H1 (cell line): ENCODE data around the gene IL36B. TPM values are rescaled to one million over a fixed set of nuclear protein-coding genes. Genes with fewer than 3 reads are reported as not detected.
"Not testable (repeated sequence)": the region's sequence is repeated elsewhere in the genome, so short reads cannot be mapped to it uniquely, and the experiment has no call there.

Experiments used
- CTCF ChIA-PET: fragments of 300-600 bp; sonication (Branson Sonifier 250); formaldehyde crosslinking; loops from one replicate; lab custom pipeline; 2021; ENCODE audit not compliant: partially characterized antibody; lab: Charles Lee
- POLR2A ChIA-PET: fragments of 300-600 bp; sonication (Branson Sonifier 250); formaldehyde crosslinking; loops from one replicate; lab custom pipeline; 2021; ENCODE audit warnings: inconsistent platforms; ENCODE audit not compliant: partially characterized antibody; lab: Charles Lee
- DNase-seq, 2 experiments: peaks; one replicate each; pipeline versions ENCODE4 v3.0.0 to v3.0.0-alpha.2; 2010 to 2022; ENCODE audit warnings: low spot score in 2 of 2, low read depth in 1 of 2, mixed read lengths in 1 of 2
- FAIRE-seq: peaks from 2 replicates; lab custom pipeline; 2011; peaks lifted over from hg19 to GRCh38; lab: Jason Lieb, UNC
- H2AFZ ChIP-seq: 2 replicates; pipeline ENCODE4 v1.8.1; 2012; ENCODE audit warnings: low read length, inconsistent platforms
- H2AK5ac ChIP-seq: 2 replicates; pipeline ENCODE4 v1.6.1; 2013; ENCODE audit warnings: low read depth, low read length
- H2BK120ac ChIP-seq: replicated peaks from 2 replicates; pipeline ENCODE3; 2013; ENCODE audit warnings: low read depth, low read length, inconsistent platforms
- H2BK12ac ChIP-seq: 2 replicates; pipeline ENCODE4 v1.6.1; 2013; ENCODE audit warnings: low read depth, low read length
- H2BK15ac ChIP-seq: 2 replicates; pipeline ENCODE4 v1.6.1; 2013; ENCODE audit warnings: low read length
- H2BK20ac ChIP-seq: 2 replicates; pipeline ENCODE4 v1.6.1; 2013; ENCODE audit warnings: low read length
- H2BK5ac ChIP-seq: 2 replicates; pipeline ENCODE4 v1.6.1; 2013; ENCODE audit warnings: low read depth, low read length
- H3K14ac ChIP-seq: 2 replicates; pipeline ENCODE4 v1.6.1; 2013; ENCODE audit warnings: inconsistent platforms; ENCODE audit not compliant: insufficient read length
- H3K18ac ChIP-seq: 2 replicates; pipeline ENCODE4 v1.6.1; 2013; ENCODE audit warnings: low read length; ENCODE audit errors: extremely low read depth
- H3K23ac ChIP-seq: 2 replicates; pipeline ENCODE4 v1.6.1; 2013; ENCODE audit warnings: inconsistent platforms; ENCODE audit not compliant: insufficient read length
- H3K23me2 ChIP-seq: 2 replicates; pipeline ENCODE4 v1.6.1; 2013; ENCODE audit warnings: low read depth, low read length
- H3K27ac ChIP-seq: 2 replicates; pipeline ENCODE4 v1.6.1; 2011; ENCODE audit warnings: low read depth, low read length, inconsistent platforms
- H3K27me3 ChIP-seq, 4 experiments: replicated peaks in 1 of 4; 1 replicate in 1 of 4; 2 replicates in 3 of 4; pipeline versions ENCODE4 v1.6.1 to v1.8.1; 2011 to 2013; ENCODE audit warnings: low read length in 3 of 4, mild to moderate bottlenecking in 3 of 4, inconsistent platforms in 2 of 4, mixed read lengths in 2 of 4, moderate library complexity in 1 of 4; ENCODE audit not compliant: control insufficient read depth in 3 of 4, insufficient read depth in 3 of 4; ENCODE audit errors: extremely low read depth in 1 of 4
- H3K36me3 ChIP-seq, 4 experiments: 2 replicates each; pipeline versions ENCODE4 v1.6.1 to v1.8.1; 2011 to 2013; ENCODE audit warnings: mild to moderate bottlenecking in 4 of 4, low read length in 3 of 4, moderate library complexity in 2 of 4, control low read depth in 1 of 4, inconsistent platforms in 1 of 4; ENCODE audit not compliant: insufficient read depth in 4 of 4, control insufficient read depth in 2 of 4
- H3K4ac ChIP-seq: replicated peaks from 2 replicates; pipeline ENCODE3; 2013; ENCODE audit warnings: low read length, low read depth, mixed read lengths, inconsistent platforms; ENCODE audit not compliant: insufficient read length
- H3K4me1 ChIP-seq, 4 experiments: replicated peaks in 1 of 4; 1 replicate in 1 of 4; 2 replicates in 3 of 4; pipeline versions ENCODE4 v1.6.1 to v1.8.1; 2011 to 2013; ENCODE audit warnings: low read length in 3 of 4, inconsistent platforms in 2 of 4, mixed read lengths in 1 of 4; ENCODE audit not compliant: insufficient read depth in 4 of 4, control insufficient read depth in 3 of 4
- H3K4me2 ChIP-seq, 2 experiments: 2 replicates each; pipeline versions ENCODE4 v1.6.1 to v1.8.1; 2011 to 2013; ENCODE audit warnings: low read depth in 2 of 2, low read length in 2 of 2, control low read depth in 1 of 2, inconsistent platforms in 1 of 2, mild to moderate bottlenecking in 1 of 2; ENCODE audit not compliant: insufficient read depth in 1 of 2
- H3K4me3 ChIP-seq, 4 experiments: fragments of 200-600, 300-600 bp in 1 of 4; sonication (generic), shearing (Covaris generic), sonication (Bioruptor Twin) in 1 of 4; 2 replicates each; pipeline versions ENCODE4 v1.5.1 to v1.8.1; 2011 to 2016; ENCODE audit warnings: low read length in 4 of 4, low read depth in 3 of 4, control low read depth in 2 of 4, inconsistent platforms in 2 of 4, mild to moderate bottlenecking in 2 of 4, mixed read lengths in 1 of 4, moderate library complexity in 1 of 4; ENCODE audit not compliant: insufficient read depth in 2 of 4; ENCODE audit errors: extremely low read depth in 1 of 4
- H3K56ac ChIP-seq: replicated peaks from 2 replicates; pipeline ENCODE3; 2013; ENCODE audit warnings: low read depth, mild to moderate bottlenecking, mixed read lengths, low read length, inconsistent platforms; ENCODE audit not compliant: insufficient read length
- H3K79me1 ChIP-seq: 2 replicates; pipeline ENCODE4 v1.6.1; 2013; ENCODE audit warnings: low read depth, low read length, control low read depth
- H3K79me2 ChIP-seq, 2 experiments: 2 replicates each; pipeline versions ENCODE4 v1.6.1 to v1.8.1; 2012 to 2013; ENCODE audit warnings: low read length in 2 of 2, mild to moderate bottlenecking in 2 of 2, inconsistent platforms in 1 of 2; ENCODE audit not compliant: insufficient read depth in 2 of 2, control insufficient read depth in 1 of 2
- H3K9ac ChIP-seq, 4 experiments: replicated peaks in 1 of 4; 1 replicate in 1 of 4; 2 replicates in 3 of 4; pipeline versions ENCODE4 v1.6.1 to v1.8.1; 2011 to 2013; ENCODE audit warnings: low read depth in 3 of 4, low read length in 3 of 4, control low read depth in 2 of 4, mild to moderate bottlenecking in 2 of 4, moderate library complexity in 2 of 4, inconsistent platforms in 1 of 4; ENCODE audit errors: extremely low read depth in 1 of 4
- H3K9me3 ChIP-seq, 2 experiments: 2 replicates each; pipeline versions ENCODE4 v1.6.1 to v1.8.1; 2012 to 2013; ENCODE audit warnings: mild to moderate bottlenecking in 2 of 2, moderate library complexity in 2 of 2, control low read depth in 1 of 2, inconsistent platforms in 1 of 2, low read depth in 1 of 2, low read length in 1 of 2, mixed read lengths in 1 of 2; ENCODE audit not compliant: insufficient read depth in 2 of 2
- H4K20me1 ChIP-seq, 2 experiments: replicated peaks in 1 of 2; 2 replicates each; pipeline versions ENCODE3 to v1.8.1; 2011 to 2013; ENCODE audit warnings: inconsistent platforms in 2 of 2, low read length in 2 of 2, mild to moderate bottlenecking in 1 of 2; ENCODE audit not compliant: insufficient read depth in 2 of 2, control insufficient read depth in 1 of 2
- H4K5ac ChIP-seq: 2 replicates; pipeline ENCODE4 v1.6.1; 2013; ENCODE audit warnings: low read length, low read depth, mixed read lengths, inconsistent platforms; ENCODE audit not compliant: insufficient read length
- H4K8ac ChIP-seq: 2 replicates; pipeline ENCODE4 v1.8.0; 2013; ENCODE audit warnings: mild to moderate bottlenecking, moderate library complexity, low read length, inconsistent platforms; ENCODE audit not compliant: insufficient read depth; ENCODE audit errors: extremely low read depth
- H4K91ac ChIP-seq: replicated peaks from 2 replicates; pipeline ENCODE3; 2013; ENCODE audit warnings: low read length, mixed read lengths, inconsistent platforms; ENCODE audit not compliant: insufficient read length
- EP300 ChIP-seq, 2 experiments: IDR thresholded peaks; 1 replicate in 1 of 2; 2 replicates in 1 of 2; pipeline ENCODE4 v1.6.1; 2011 to 2012; ENCODE audit warnings: low read depth in 2 of 2, low read length in 2 of 2, mild to moderate bottlenecking in 2 of 2, borderline replicate concordance in 1 of 2, inconsistent platforms in 1 of 2, moderate library complexity in 1 of 2
- POU5F1 ChIP-seq: IDR thresholded peaks from 2 replicates; pipeline ENCODE4 v1.6.1; 2011; ENCODE audit warnings: low read depth, mild to moderate bottlenecking, low read length, moderate library complexity
- SIX5 ChIP-seq: IDR thresholded peaks from 2 replicates; pipeline ENCODE4 v1.6.1; 2011; ENCODE audit warnings: mild to moderate bottlenecking, low read depth, low read length
- WGBS, 2 experiments: shearing (Covaris generic) in 1 of 2; methylation state at CpG; one replicate each; pipeline versions ENCODE4 v1.1.6 to v1.1.7; 2013 to 2015; ENCODE audit warnings: low lambda C conversion rate in 2 of 2, mixed read lengths in 2 of 2, inconsistent platforms in 1 of 2, low coverage in 1 of 2, missing lambda C conversion rate in 1 of 2; ENCODE audit not compliant: insufficient replicate concordance in 2 of 2, insufficient coverage in 1 of 2, insufficient read length in 1 of 2; ENCODE audit errors: extremely low coverage in 1 of 2, missing lambda C conversion rate in 1 of 2; 5-methylcytosine and 5-hydroxymethylcytosine counted together
- polyA plus RNA-seq, 7 experiments: library from polyadenylated mRNA; depleted of rRNA in 3 of 7; stranded (reverse) in 5 of 7; unstranded in 2 of 7; fragments of >200 nt in 5 of 7; fragments of 200-250 nt in 2 of 7; gene quantifications; 1 replicate in 5 of 7; 2 replicates in 1 of 7; 4 replicates in 1 of 7; pipeline versions ENCODE4 v1.2.1 to v1.2.3, GENCODE V29; 2011 to 2013; ENCODE audit warnings: missing spikeins in 2 of 7, mixed read lengths in 2 of 7
- total RNA-seq: library from RNA; stranded (reverse); fragmentation: NEBNext Ultra II Directional; extraction: Animal tissue kit (Norgen Biotek cat#: 25700); gene quantifications from 2 replicates; pipeline ENCODE4 v1.2.1, GENCODE V29; 2021

Gene IL36B
- total and polyA plus RNA-seq, 2 of the 8 experiments (the other 6 are each of a cell fraction or from before 2014, with no cell fraction given) = not detected

DNA sequence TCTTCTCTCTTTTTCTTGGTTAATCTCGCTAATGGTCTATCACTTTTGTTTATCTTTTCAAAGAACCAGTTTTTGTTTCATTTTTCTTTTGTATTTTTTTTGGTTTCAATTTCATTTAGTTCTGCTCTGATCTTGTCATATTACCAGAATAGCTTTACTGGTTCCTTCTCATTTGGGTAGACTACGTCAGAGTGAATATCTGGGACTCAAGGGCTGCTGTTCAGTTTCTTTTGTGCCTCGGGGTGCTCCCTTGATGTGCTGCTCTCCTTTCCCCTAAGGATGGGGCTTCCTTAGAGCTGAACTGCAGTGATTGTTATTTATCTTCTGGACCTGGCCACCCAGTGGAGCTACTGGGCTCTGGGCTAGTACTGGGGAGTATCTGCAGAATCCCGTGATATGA is 45.4 kb upstream of the IL36B start (continued):
- no peak for TF ChIP-seq SIX5
- TF ChIP-seq EP300 (IDR thresholded peaks at IDR 0.05; ENCODE audit: borderline replicate concordance in 1 of 2, low read depth in 2 of 2, low read length in 2 of 2) = no peak
- TF ChIP-seq POU5F1 = no peak

DNA sequence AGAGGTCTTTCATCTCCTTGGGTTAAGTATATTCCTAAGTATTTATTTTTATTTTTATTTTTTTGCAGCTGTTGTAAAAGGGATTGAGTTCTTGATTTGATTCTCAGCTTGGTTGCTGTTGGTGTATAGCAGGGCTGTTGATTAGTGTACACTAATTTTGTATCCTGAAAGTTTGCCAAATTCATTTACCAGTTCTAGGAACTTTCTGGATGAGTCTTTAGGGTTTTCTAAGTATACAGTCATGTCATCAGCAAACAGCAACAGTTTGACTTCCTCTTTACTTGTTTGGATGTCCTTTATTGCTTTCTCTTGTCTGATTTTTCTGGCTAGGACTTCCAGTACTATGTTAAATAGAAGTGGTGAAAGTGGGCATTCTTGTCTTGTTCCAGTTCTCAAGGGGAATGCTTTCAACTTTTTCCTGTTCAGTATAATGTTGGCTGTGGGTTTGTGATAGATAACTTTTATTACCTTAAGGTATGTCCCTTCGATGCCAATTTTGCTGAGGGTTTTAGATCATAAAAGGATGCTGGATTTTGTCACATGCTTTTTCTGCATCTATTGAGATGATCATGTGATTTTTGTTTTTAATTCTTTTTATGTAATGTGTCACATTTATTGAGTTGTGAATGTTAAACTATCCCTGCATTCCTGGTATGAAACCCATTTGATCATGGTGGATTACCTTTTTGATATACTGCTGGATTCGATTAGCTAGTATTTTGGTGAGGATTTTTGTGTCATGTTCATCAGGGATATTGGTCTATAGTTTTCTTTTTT is 44.4 kb upstream of the IL36B start:
- H2AK5ac ChIP-seq, H4K20me1 ChIP-seq, H3K4me3 ChIP-seq, H3K4ac ChIP-seq, H2BK5ac ChIP-seq, H3K9ac ChIP-seq, H4K5ac ChIP-seq, H3K23ac ChIP-seq, H4K91ac ChIP-seq, POLR2A ChIA-PET, H3K56ac ChIP-seq, H3K14ac ChIP-seq, H3K27ac ChIP-seq, H2BK20ac ChIP-seq, H3K4me2 ChIP-seq, H2BK120ac ChIP-seq, H2AFZ ChIP-seq, H3K9me3 ChIP-seq, H3K79me1 ChIP-seq, H3K27me3 ChIP-seq, H2BK12ac ChIP-seq, DNase-seq, FAIRE-seq, H2BK15ac ChIP-seq, H3K23me2 ChIP-seq, H3K18ac ChIP-seq, H3K36me3 ChIP-seq, H3K79me2 ChIP-seq, H4K8ac ChIP-seq, H3K4me1 ChIP-seq: not testable (repeated sequence)
- CTCF ChIA-PET = interaction anchor here (0.8 to 1.7 kb wide), 4 partner anchors 13 to 41 kb away, joined by 3 to 7 read pairs (median 3); no protein-coding TSS in a partner anchor
- 46% methylated on average over 2 of the region's 2 CpGs; no CpG with 5 or more reads in 1 of the 2 experiments for WGBS, 2 experiments
